Forelimb muscle (tissue), 1 donor: ENCODE measurements around the gene RNF212. TPM values are rescaled to one million over a fixed set of nuclear protein-coding genes. Genes with fewer than 3 reads are reported as not detected.

Source experiments
- DNase-seq: peaks from one replicate; pipeline ENCODE4 v3.0.0-alpha.2; 2013; ENCODE audit warnings: low read depth
- polyA plus RNA-seq: library from polyadenylated mRNA; unstranded; fragments of 120-200 nt; gene quantifications from one replicate; pipeline ENCODE4 v1.2.1, GENCODE V29; 2013; ENCODE audit not compliant: insufficient read length

Gene RNF212
- polyA plus RNA-seq, 1 donor, result 1.7 TPM

- no peak for DNase-seq
These were observed 2.3 kb upstream of the RNF212 start for GRCh38 chr4:1115528-1116293.

- no peak for DNase-seq
These were observed 562 bp downstream of the RNF212 start for GRCh38 chr4:1112821-1113182.

- no peak for DNase-seq
These were observed 1.1 kb downstream of the RNF212 start for GRCh38 chr4:1112174-1112820.

GRCh38 chr4:1111259-1111809, 2.0 kb downstream of the RNF212 start:
- no peak for DNase-seq

GRCh38 chr4:1109898-1110506, 3.4 kb downstream of the RNF212 start:
- DNase-seq, result no peak

GRCh38 chr4:1109333-1109732, 4.0 kb downstream of the RNF212 start:
- DNase-seq, result no peak

GRCh38 chr4:1105662-1106061, 7.7 kb downstream of the RNF212 start:
- DNase-seq, result no peak

- DNase-seq, result no peak
These were observed 8.3 kb downstream of the RNF212 start for GRCh38 chr4:1105067-1105466.

- no peak for DNase-seq
These were observed 8.7 kb downstream of the RNF212 start for GRCh38 chr4:1104647-1105046.

GRCh38 chr4:1099684-1100335, 13.6 kb downstream of the RNF212 start:
- no peak for DNase-seq

GRCh38 chr4:1099270-1099669, 14.1 kb downstream of the RNF212 start:
- no peak for DNase-seq

- no peak for DNase-seq
These were observed 14.9 kb downstream of the RNF212 start for GRCh38 chr4:1098311-1098925.

- DNase-seq, result no peak
These were observed 15.8 kb downstream of the RNF212 start for GRCh38 chr4:1097553-1097952.

- DNase-seq, result no peak
These were observed 16.5 kb downstream of the RNF212 start for GRCh38 chr4:1096841-1097240.

GRCh38 chr4:1094336-1094690, 19.1 kb downstream of the RNF212 start:
- no peak for DNase-seq

GRCh38 chr4:1093391-1094335, 19.7 kb downstream of the RNF212 start:
- DNase-seq, result no peak

- DNase-seq, result no peak
These were observed 20.4 kb downstream of the RNF212 start for GRCh38 chr4:1092983-1093361.

- DNase-seq, result no peak
These were observed 21.1 kb downstream of the RNF212 start for GRCh38 chr4:1092026-1092982.

- no peak for DNase-seq
These were observed 21.8 kb downstream of the RNF212 start for GRCh38 chr4:1091561-1091995.
